ENCODE measurements around the gene SPC25.

DNA sequence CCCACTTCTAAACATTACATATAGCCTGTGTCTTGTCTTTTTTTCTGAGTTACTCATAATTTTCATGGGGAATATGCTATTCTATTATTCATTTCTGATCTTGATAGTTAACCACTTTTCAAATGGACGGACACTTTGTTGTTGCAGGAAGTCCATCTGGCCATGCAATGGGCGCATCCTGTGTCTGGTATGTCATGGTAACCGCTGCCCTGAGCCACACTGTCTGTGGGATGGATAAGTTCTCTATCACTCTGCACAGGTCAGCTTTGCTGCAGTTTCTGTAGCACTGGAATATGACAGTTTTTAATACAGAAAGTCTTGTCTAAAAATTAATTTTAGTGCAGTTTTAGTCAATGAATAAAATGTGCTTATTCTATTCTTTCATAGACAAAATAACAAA is 14.1 kb upstream of the SPC25 start:
- TF ChIP-seq NFYB (CRISPR knock-in tag; conservative IDR thresholded peaks at IDR 0.05; ENCODE audit: low read depth) (no peak), ESRRA (CRISPR knock-in tag; IDR thresholded peaks at IDR 0.05; ENCODE audit: borderline replicate concordance) (no peak)
- TF ChIP-seq, protein P1, sequence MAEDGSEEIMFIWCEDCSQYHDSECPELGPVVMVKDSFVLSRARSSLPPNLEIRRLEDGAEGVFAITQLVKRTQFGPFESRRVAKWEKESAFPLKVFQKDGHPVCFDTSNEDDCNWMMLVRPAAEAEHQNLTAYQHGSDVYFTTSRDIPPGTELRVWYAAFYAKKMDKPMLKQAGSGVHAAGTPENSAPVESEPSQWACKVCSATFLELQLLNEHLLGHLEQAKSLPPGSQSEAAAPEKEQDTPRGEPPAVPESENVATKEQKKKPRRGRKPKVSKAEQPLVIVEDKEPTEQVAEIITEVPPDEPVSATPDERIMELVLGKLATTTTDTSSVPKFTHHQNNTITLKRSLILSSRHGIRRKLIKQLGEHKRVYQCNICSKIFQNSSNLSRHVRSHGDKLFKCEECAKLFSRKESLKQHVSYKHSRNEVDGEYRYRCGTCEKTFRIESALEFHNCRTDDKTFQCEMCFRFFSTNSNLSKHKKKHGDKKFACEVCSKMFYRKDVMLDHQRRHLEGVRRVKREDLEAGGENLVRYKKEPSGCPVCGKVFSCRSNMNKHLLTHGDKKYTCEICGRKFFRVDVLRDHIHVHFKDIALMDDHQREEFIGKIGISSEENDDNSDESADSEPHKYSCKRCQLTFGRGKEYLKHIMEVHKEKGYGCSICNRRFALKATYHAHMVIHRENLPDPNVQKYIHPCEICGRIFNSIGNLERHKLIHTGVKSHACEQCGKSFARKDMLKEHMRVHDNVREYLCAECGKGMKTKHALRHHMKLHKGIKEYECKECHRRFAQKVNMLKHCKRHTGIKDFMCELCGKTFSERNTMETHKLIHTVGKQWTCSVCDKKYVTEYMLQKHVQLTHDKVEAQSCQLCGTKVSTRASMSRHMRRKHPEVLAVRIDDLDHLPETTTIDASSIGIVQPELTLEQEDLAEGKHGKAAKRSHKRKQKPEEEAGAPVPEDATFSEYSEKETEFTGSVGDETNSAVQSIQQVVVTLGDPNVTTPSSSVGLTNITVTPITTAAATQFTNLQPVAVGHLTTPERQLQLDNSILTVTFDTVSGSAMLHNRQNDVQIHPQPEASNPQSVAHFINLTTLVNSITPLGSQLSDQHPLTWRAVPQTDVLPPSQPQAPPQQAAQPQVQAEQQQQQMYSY (CRISPR knock-in tag; IDR thresholded peaks at IDR 0.05) = no peak
- TF ChIP-seq, protein P2, sequence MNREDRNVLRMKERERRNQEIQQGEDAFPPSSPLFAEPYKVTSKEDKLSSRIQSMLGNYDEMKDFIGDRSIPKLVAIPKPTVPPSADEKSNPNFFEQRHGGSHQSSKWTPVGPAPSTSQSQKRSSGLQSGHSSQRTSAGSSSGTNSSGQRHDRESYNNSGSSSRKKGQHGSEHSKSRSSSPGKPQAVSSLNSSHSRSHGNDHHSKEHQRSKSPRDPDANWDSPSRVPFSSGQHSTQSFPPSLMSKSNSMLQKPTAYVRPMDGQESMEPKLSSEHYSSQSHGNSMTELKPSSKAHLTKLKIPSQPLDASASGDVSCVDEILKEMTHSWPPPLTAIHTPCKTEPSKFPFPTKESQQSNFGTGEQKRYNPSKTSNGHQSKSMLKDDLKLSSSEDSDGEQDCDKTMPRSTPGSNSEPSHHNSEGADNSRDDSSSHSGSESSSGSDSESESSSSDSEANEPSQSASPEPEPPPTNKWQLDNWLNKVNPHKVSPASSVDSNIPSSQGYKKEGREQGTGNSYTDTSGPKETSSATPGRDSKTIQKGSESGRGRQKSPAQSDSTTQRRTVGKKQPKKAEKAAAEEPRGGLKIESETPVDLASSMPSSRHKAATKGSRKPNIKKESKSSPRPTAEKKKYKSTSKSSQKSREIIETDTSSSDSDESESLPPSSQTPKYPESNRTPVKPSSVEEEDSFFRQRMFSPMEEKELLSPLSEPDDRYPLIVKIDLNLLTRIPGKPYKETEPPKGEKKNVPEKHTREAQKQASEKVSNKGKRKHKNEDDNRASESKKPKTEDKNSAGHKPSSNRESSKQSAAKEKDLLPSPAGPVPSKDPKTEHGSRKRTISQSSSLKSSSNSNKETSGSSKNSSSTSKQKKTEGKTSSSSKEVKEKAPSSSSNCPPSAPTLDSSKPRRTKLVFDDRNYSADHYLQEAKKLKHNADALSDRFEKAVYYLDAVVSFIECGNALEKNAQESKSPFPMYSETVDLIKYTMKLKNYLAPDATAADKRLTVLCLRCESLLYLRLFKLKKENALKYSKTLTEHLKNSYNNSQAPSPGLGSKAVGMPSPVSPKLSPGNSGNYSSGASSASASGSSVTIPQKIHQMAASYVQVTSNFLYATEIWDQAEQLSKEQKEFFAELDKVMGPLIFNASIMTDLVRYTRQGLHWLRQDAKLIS (CRISPR knock-in tag; IDR thresholded peaks at IDR 0.05; ENCODE audit: borderline replicate concordance) = no peak
